Nephron progenitor cell (in vitro differentiated cells): ENCODE measurements around the gene CLIC1.

Experiments used
- DNase-seq: peaks from one replicate; pipeline ENCODE4 v3.0.0; 2021
- H3K27ac Mint-ChIP-seq: 2 replicates; pipeline ENCODE4 v1.8.0; 2021; ENCODE audit warnings: mild to moderate bottlenecking, moderate library complexity, mixed read lengths
- H3K27me3 Mint-ChIP-seq: 2 replicates; pipeline ENCODE4 v1.8.0; 2021; ENCODE audit warnings: mild to moderate bottlenecking, low read depth, mixed read lengths; ENCODE audit not compliant: poor library complexity
- H3K36me3 Mint-ChIP-seq: 2 replicates; pipeline ENCODE4 v1.8.0; 2021; ENCODE audit warnings: low read depth, mixed read lengths
- H3K4me1 Mint-ChIP-seq: 2 replicates; pipeline ENCODE4 v1.8.0; 2021; ENCODE audit warnings: mixed read lengths
- H3K4me3 Mint-ChIP-seq: 2 replicates; pipeline ENCODE4 v1.8.0; 2021; ENCODE audit warnings: mild to moderate bottlenecking, moderate library complexity, mixed read lengths
- H3K9me3 Mint-ChIP-seq: 2 replicates; pipeline ENCODE4 v1.8.0; 2021; ENCODE audit warnings: mild to moderate bottlenecking, moderate library complexity, mixed read lengths
- TF ChIP-seq, protein P1 (sequence below): fragments of 200-600 bp; sonication (generic); IDR thresholded peaks from 2 replicates; pipeline ENCODE4 v1.5.0; 2021; ENCODE audit warnings: antibody characterized with exemption

Gene CLIC1

DNA sequence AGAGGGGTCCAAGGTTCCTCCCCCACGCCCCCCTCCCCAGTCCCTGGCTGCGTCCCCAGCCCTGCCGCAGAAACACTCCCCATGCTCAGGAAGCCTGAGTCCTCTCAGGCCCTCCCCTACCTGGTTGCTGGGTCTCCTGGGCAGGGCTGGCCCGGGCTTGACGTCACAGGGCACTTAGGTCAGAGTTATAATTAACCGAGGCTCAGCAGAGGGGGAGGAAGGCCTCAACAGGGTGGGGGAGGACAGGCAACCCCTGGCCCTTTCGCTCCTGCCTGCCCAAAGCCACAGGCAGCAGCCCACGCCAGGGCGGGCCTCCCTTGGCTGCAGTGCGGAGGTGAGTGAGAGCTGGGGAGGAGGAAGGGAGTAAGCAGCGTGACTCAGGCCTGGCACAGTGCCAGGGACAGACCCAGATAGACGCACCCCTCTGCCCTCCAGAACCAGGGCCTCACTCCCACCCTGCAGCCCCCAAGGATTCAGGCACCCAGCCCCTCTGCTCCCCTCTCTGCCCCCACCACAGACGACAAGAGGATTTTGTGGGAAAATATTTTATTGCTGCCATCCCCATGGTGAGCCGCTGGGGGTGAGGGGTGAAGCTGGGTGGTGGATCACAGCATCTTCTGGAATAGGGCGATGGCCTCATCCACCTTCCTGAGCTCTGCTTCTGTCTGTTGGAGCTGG is 40.8 kb upstream of the CLIC1 start, which contains the start of gene VWA7:
VWA7 (minus strand) TSS at position 340 of the 678 bp plus-strand sequence. CDS start 549 bp downstream, outside the sequence.
- Mint-ChIP-seq H3K27ac (no peak within 1 kb of the TSS), H3K36me3 (peaks cover 5% of the 10 kb centered on the region), H3K4me3 (no peak within 1 kb of the TSS), H3K4me1 (peaks cover 27% of the 10 kb centered on the region), H3K27me3 (no peaks in the 10 kb centered on the region), H3K9me3 (no peaks in the 10 kb centered on the region)
- TF ChIP-seq, protein P1, sequence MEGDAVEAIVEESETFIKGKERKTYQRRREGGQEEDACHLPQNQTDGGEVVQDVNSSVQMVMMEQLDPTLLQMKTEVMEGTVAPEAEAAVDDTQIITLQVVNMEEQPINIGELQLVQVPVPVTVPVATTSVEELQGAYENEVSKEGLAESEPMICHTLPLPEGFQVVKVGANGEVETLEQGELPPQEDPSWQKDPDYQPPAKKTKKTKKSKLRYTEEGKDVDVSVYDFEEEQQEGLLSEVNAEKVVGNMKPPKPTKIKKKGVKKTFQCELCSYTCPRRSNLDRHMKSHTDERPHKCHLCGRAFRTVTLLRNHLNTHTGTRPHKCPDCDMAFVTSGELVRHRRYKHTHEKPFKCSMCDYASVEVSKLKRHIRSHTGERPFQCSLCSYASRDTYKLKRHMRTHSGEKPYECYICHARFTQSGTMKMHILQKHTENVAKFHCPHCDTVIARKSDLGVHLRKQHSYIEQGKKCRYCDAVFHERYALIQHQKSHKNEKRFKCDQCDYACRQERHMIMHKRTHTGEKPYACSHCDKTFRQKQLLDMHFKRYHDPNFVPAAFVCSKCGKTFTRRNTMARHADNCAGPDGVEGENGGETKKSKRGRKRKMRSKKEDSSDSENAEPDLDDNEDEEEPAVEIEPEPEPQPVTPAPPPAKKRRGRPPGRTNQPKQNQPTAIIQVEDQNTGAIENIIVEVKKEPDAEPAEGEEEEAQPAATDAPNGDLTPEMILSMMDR: no peak
- peak; percentile 60 for DNase-seq

DNA sequence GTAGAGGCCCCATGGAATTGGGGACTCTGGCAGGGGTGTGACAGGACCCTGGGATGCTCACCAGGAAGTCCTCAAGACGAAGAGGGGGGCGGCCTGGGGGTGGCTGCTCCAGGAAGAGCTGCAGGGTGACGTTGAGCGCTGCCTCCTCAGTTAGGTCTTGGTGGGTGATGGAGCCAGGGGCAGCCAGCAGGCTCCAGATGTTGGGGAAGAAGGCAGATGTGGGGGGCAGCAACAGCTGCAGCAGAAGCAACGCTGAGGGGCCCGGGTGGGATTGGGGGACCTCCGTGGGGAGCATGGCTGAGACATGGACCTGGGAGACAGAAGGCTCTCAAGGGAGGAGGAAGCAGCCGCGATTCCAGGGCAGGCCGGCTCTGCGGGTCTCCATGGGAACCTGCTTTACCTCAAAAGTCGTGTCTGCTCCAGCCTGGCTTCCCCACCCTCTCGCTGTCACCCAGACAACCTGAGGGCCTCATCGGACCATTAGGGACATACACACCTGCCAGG is 40.2 kb upstream of the CLIC1 start:
- H3K9me3 Mint-ChIP-seq: no peaks in the 10 kb centered on the region
- DNase-seq: peak; percentile 33
- TF ChIP-seq, protein P1: no peak
- no peak overlapping the region for H3K27ac Mint-ChIP-seq
- peaks cover 27% of the 10 kb centered on the region for H3K4me1 Mint-ChIP-seq
- no peaks in the 10 kb centered on the region for H3K27me3 Mint-ChIP-seq
- H3K36me3 Mint-ChIP-seq: peaks cover 5% of the 10 kb centered on the region
- no peak overlapping the region for H3K4me3 Mint-ChIP-seq

DNA sequence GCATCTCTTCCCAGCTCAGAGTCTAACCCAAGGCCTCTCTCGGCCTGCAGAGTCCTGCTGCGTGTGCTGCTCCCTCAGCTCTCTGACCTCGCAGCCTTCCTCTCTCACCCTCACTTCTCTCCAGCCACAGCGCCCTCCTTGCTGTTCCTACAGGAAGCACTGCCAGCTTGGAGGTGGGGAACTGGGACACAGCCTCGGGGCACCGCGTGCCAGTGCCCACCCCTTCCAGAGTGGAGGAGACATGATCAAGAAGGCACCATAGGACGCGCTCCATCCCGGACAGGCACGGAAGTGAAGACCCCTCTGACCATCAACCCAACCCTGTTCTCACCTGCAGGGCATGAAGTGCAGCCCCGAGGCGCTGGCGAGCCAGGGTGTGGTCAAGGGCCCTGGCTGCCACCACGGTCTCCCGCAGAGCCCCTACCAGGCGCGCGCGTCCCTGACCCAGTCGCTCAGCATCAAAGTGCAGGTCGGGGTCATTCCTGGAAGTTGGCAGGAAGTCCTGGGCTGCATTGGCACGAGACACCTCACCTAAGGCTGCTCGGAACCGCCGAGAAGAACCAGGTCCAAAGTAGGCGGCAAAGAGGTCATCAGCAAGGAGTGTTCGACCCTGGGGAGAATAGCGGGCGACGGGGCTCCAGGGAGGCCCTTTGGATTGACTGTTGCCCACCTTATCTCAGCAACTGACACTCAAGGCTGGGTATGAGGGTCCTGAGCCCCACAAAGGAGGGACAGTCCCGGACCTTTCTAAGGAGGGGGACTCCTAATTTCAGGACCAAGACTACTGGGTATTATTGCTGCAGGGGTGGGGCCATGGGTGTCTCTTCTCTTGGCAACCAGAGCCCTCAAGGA is 39.5 kb upstream of the CLIC1 start:
- Mint-ChIP-seq H3K36me3 (peaks cover under 1% of the 10 kb centered on the region), H3K9me3 (no peaks in the 10 kb centered on the region), H3K27ac (peak overlapping the region; percentile 36), H3K4me1 (peaks cover 27% of the 10 kb centered on the region), H3K27me3 (no peaks in the 10 kb centered on the region), H3K4me3 (no peak overlapping the region)
- DNase-seq: no peak
- TF ChIP-seq, protein P1: no peak

DNA sequence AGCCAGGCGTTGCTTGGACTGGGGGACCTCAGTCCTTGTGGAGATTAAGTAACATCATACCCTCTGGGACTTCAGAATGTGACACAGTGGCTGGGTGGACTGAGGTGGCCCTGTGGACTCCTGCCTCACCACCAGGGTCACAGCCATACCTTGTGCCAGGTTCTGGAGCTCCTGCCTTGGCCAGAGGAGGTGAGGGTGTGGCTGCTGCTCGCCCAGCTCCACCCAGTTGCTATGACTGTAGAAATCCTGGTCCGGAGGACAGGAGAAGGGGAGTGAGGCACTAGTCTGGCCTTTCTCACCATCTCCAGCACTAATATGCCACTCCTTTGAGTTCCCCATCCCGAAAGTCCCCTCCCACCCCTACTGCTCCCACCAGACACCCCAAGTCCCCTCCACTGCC is 38.9 kb upstream of the CLIC1 start:
- Mint-ChIP-seq H3K36me3 (no peaks in the 10 kb centered on the region), H3K27ac (peak overlapping the region; percentile 36), H3K4me3 (no peak overlapping the region), H3K9me3 (no peaks in the 10 kb centered on the region), H3K4me1 (peaks cover 27% of the 10 kb centered on the region), H3K27me3 (no peaks in the 10 kb centered on the region)
- no peak for DNase-seq
- TF ChIP-seq, protein P1: no peak

DNA sequence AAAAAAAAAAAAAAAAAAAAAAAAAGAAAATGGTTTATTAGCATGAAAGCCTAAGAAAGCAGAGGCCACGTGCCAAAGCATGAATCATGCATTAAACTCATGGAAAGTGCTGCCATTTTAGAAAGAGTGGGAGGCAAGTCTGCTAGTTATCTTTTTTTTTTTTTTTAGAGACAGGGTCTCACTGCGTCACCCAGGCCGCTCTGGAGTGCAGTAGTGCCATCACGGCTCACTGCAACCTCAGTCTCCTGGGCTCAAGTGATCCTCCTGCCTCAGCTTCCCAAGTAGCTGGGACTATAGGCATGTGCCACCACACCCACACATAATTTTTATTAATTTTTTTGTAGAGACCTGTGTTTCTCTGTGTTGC is 35.6 kb upstream of the CLIC1 start:
- H3K9me3 Mint-ChIP-seq: no peaks in the 10 kb centered on the region
- TF ChIP-seq, protein P1: no peak
- H3K36me3 Mint-ChIP-seq: no peaks in the 10 kb centered on the region
- H3K4me1 Mint-ChIP-seq: peaks cover 23% of the 10 kb centered on the region
- peaks cover 3% of the 10 kb centered on the region for H3K27me3 Mint-ChIP-seq
- no peak overlapping the region for H3K27ac Mint-ChIP-seq
- H3K4me3 Mint-ChIP-seq: no peak overlapping the region
- no peak for DNase-seq
